Smooth muscle cell (in vitro differentiated cells): Measurements from ENCODE around the gene ST6GALNAC3. TPM values are rescaled to one million over a fixed set of nuclear protein-coding genes. Genes with fewer than 3 reads are reported as not detected.

Experiments
- DNase-seq: peaks from one replicate; lab custom pipeline; 2025; ENCODE audit not compliant: unreplicated experiment; lab: John Stamatoyannopoulos, UW
- H2AFZ ChIP-seq: fragments of 200-600 bp; sonication (generic); 2 replicates; pipeline ENCODE4 v1.6.0; 2016; ENCODE audit warnings: antibody characterized with exemption, low read depth, mild to moderate bottlenecking
- H3F3A ChIP-seq: fragments of 200-600 bp; sonication (generic); 2 replicates; pipeline ENCODE4 v1.6.0; 2017; ENCODE audit warnings: antibody characterized with exemption, low read depth
- H3K27ac ChIP-seq: fragments of 200-600 bp; sonication (generic); 2 replicates; pipeline ENCODE4 v1.5.1; 2016; ENCODE audit warnings: low read depth, mild to moderate bottlenecking
- H3K27me3 ChIP-seq: fragments of 200-600 bp; sonication (generic); 2 replicates; pipeline ENCODE4 v1.6.1; 2016; ENCODE audit warnings: low read depth, mild to moderate bottlenecking
- H3K36me3 ChIP-seq: fragments of 200-600 bp; sonication (generic); 2 replicates; pipeline ENCODE4 v1.5.1; 2016; ENCODE audit warnings: low read depth
- H3K4me1 ChIP-seq: fragments of 200-600 bp; sonication (generic); 2 replicates; pipeline ENCODE4 v1.5.1; 2016; ENCODE audit warnings: low read depth
- H3K4me2 ChIP-seq: fragments of 200-600 bp; sonication (generic); 2 replicates; pipeline ENCODE4 v1.6.0; 2016; ENCODE audit warnings: mild to moderate bottlenecking
- H3K4me3 ChIP-seq: fragments of 200-600 bp; sonication (generic); 2 replicates; pipeline ENCODE4 v1.5.1; 2016; ENCODE audit warnings: mild to moderate bottlenecking
- H3K79me2 ChIP-seq: fragments of 200-600 bp; sonication (generic); 2 replicates; pipeline ENCODE4 v1.6.0; 2016; ENCODE audit warnings: low read depth, mild to moderate bottlenecking
- H3K9ac ChIP-seq: fragments of 200-600 bp; sonication (generic); 2 replicates; pipeline ENCODE4 v1.6.0; 2016; ENCODE audit warnings: low read depth
- H3K9me3 ChIP-seq: fragments of 200-600 bp; sonication (generic); replicated peaks from 2 replicates; pipeline ENCODE4 v1.5.1; 2016; ENCODE audit warnings: low read depth
- H4K20me1 ChIP-seq: fragments of 200-600 bp; sonication (generic); 2 replicates; pipeline ENCODE4 v1.6.0; 2016; ENCODE audit warnings: low read depth
- WGBS: methylation state at CpG from one replicate; pipeline ENCODE4 v1.1.7; 2016; ENCODE audit warnings: low lambda C conversion rate; 5-methylcytosine and 5-hydroxymethylcytosine counted together
- polyA plus RNA-seq: library from polyadenylated mRNA; unstranded; fragments of >200 nt; fragmentation: Nextera tagmentation; extraction: Ambion mirVana; gene quantifications from 2 replicates; pipeline ENCODE4 v1.2.1, GENCODE V29; 2016
- total RNA-seq: library from RNA; depleted of rRNA; stranded (reverse); fragments of >200 nt; gene quantifications from 2 replicates; pipeline ENCODE4 v1.2.3, GENCODE V29; 2014
- TF ChIP-seq, protein P1 (sequence below): fragments of 200-600 bp; sonication (generic); IDR thresholded peaks from 2 replicates; pipeline ENCODE4 v1.5.1; 2017; ENCODE audit warnings: borderline replicate concordance, mild to moderate bottlenecking, antibody characterized with exemption; ENCODE audit not compliant: insufficient read depth, poor library complexity, severe bottlenecking

Gene ST6GALNAC3
- total and polyA plus RNA-seq, 2 experiments from 2014 or later = 9.3 to 13.4 TPM

DNA sequence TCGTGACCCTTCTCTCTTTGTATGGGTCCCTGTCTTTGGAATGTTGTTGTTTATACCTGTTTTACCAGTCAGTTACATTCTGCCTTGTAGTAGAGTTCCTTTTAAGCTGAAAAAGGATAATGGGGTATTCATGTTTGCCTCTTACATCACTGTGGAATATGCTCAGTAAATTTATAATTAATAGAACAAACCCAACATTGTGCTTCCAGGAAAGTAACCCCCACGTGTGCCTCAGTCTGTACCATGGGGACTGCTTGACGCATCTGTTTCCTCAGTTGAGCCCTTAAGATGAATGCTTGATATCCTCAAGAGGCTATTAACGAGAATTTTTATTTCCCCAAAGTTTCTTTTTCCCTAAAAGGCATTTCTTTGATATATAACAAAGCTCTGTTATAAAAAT lies 73.4 kb downstream of the ST6GALNAC3 start:
- WGBS = 75% methylated on average over 4 of the region's 4 CpGs
- no peaks in the 10 kb centered on the region for H3K79me2 ChIP-seq
- no peaks in the 10 kb centered on the region for H4K20me1 ChIP-seq
- no peak overlapping the region for H3K4me2 ChIP-seq
- H3K4me1 ChIP-seq = no peaks in the 10 kb centered on the region
- H2AFZ ChIP-seq = no peak overlapping the region
- no peak overlapping the region for H3K4me3 ChIP-seq
- no peak for DNase-seq
- H3F3A ChIP-seq = peaks cover 3% of the 10 kb centered on the region
- no peaks in the 10 kb centered on the region for H3K9me3 ChIP-seq
- no peak overlapping the region for H3K9ac ChIP-seq
- H3K27me3 ChIP-seq = no peaks in the 10 kb centered on the region
- TF ChIP-seq, protein P1, sequence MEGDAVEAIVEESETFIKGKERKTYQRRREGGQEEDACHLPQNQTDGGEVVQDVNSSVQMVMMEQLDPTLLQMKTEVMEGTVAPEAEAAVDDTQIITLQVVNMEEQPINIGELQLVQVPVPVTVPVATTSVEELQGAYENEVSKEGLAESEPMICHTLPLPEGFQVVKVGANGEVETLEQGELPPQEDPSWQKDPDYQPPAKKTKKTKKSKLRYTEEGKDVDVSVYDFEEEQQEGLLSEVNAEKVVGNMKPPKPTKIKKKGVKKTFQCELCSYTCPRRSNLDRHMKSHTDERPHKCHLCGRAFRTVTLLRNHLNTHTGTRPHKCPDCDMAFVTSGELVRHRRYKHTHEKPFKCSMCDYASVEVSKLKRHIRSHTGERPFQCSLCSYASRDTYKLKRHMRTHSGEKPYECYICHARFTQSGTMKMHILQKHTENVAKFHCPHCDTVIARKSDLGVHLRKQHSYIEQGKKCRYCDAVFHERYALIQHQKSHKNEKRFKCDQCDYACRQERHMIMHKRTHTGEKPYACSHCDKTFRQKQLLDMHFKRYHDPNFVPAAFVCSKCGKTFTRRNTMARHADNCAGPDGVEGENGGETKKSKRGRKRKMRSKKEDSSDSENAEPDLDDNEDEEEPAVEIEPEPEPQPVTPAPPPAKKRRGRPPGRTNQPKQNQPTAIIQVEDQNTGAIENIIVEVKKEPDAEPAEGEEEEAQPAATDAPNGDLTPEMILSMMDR = no peak
- no peak overlapping the region for H3K27ac ChIP-seq
- no peaks in the 10 kb centered on the region for H3K36me3 ChIP-seq

DNA sequence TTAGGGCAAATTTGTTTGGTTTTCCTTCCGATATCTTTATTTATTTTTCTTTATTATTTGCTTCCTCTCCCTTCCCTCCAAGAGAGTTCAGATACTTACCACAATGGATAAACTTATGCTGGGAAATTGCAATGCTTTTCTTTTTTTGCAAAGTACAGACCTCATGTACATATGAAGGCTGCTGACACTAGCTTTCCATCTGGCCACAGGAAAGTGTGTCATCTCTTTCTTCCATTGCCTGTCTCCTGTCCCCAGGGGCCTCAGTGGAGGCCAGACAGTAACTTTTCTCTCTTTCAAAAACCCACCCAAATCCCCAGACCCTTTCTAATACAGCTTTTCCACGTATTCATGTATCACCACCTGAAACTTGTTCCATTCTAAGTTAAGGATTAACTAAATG lies 73.9 kb downstream of the ST6GALNAC3 start:
- no peaks in the 10 kb centered on the region for H3K4me1 ChIP-seq
- no peaks in the 10 kb centered on the region for H3K36me3 ChIP-seq
- no peak overlapping the region for H3K27ac ChIP-seq
- DNase-seq = no peak
- no peak overlapping the region for H3K4me2 ChIP-seq
- H3K9me3 ChIP-seq = no peaks in the 10 kb centered on the region
- H3K79me2 ChIP-seq = no peaks in the 10 kb centered on the region
- H2AFZ ChIP-seq = no peak overlapping the region
- no peaks in the 10 kb centered on the region for H4K20me1 ChIP-seq
- peaks cover 3% of the 10 kb centered on the region for H3F3A ChIP-seq
- no peak overlapping the region for H3K9ac ChIP-seq
- TF ChIP-seq, protein P1 = no peak
- 71% methylated on average over 2 of the region's 2 CpGs for WGBS
- no peaks in the 10 kb centered on the region for H3K27me3 ChIP-seq
- H3K4me3 ChIP-seq = no peak overlapping the region

DNA sequence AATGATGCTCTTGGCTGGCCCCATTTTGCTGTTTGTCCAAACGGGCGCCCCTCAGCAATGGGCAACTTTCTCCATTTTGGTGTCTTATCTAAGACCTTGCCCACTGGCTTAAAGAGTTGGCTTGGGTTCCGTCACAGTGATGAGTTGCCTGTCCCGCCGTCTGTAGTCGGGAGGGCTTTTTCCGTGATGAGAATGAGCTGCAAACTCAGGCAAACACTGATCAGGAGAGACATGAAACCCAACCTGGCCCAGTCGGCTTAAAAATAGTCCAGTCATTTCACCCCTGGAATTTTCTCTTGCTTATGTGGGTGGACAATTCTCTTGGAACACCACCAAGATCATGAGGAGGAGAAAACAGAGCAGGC lies 79.3 kb downstream of the ST6GALNAC3 start:
- Histone ChIP-seq H3K4me2 (no peak overlapping the region), H3K36me3 (no peaks in the 10 kb centered on the region), H2AFZ (no peak overlapping the region), H3K27ac (no peak overlapping the region), H3F3A (peaks cover 5% of the 10 kb centered on the region), H3K4me3 (no peak overlapping the region), H3K4me1 (peaks cover 5% of the 10 kb centered on the region), H3K9ac (no peak overlapping the region), H3K79me2 (peaks cover 3% of the 10 kb centered on the region), H3K27me3 (no peaks in the 10 kb centered on the region), H3K9me3 (no peaks in the 10 kb centered on the region), H4K20me1 (no peaks in the 10 kb centered on the region)
- 58% methylated on average over 8 of the region's 8 CpGs for WGBS
- no peak for DNase-seq
- TF ChIP-seq, protein P1 = no peak

DNA sequence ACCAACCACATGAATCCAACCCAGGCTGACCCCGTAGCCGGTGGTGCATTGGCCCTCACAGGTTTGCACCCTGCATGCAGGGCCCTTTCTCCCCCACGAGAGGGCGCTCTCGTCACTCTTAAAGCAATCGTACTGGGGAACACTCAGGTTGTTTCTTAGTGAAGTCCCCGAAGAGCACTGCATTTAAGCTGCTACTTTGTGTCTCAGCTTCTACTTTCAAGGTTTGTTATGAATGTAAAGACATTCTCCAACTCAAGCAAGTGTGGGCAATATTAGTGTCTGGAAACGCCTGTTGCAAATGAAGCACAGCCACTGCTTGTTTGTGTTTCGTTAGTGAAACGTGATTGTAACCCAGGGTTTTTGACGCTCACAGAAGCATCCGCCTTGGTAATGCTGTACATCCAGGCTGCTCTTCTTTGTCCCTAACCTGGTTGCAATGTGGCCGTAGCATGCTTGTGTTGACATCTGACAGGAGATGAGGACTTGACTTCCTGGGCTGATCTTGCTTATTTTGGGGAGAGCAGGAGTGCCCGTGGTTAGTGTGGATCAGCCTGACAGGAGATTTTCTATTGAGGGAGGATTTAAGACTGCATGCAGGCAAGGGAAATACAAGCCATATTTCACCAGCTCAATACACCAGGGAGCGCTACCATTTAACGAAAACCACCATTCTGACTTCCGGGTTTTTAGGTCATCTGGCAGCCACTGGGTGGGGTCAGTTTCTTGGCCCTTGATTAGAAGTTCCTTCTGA lies 79.8 kb downstream of the ST6GALNAC3 start:
- Histone ChIP-seq H3K9ac (no peak overlapping the region), H3K27ac (no peak overlapping the region), H3K9me3 (no peaks in the 10 kb centered on the region), H3K27me3 (no peaks in the 10 kb centered on the region), H3K36me3 (no peaks in the 10 kb centered on the region), H3K79me2 (peaks cover 3% of the 10 kb centered on the region), H3K4me1 (peaks cover 5% of the 10 kb centered on the region), H3K4me3 (peak overlapping the region; percentile 14), H2AFZ (peak overlapping the region; percentile 37), H3K4me2 (peak overlapping the region; percentile 69), H4K20me1 (no peaks in the 10 kb centered on the region), H3F3A (peaks cover 9% of the 10 kb centered on the region)
- TF ChIP-seq, protein P1 = peak; percentile 99
- peak; percentile 32 for DNase-seq
- 44% methylated on average over 17 of the region's 17 CpGs for WGBS
